HAP-1 (cell line): ENCODE data around the gene UBE2E1.
A peak's percentile ranks its signal among the peaks of the same experiment; 100 is the strongest.
"Not testable (repeated sequence)": the region's sequence is repeated elsewhere in the genome, so short reads cannot be mapped to it uniquely, and the experiment has no call there.

Source experiments
- DNase-seq, 2 experiments: peaks; one replicate each; pipeline ENCODE4 v3.0.0-alpha.2; 2016 to 2020; ENCODE audit warnings: low spot score in 2 of 2
- H3K27me3 ChIP-seq: fragments of 250-450 bp; sonication (Bioruptor Pico); 2 replicates; pipeline ENCODE4 v1.5.1; 2020; ENCODE audit warnings: low read depth, mild to moderate bottlenecking, moderate library complexity
- H3K36me3 ChIP-seq: fragments of 250-450 bp; sonication (Bioruptor Pico); replicated peaks from 2 replicates; pipeline ENCODE4 v1.5.1; 2020; ENCODE audit warnings: mild to moderate bottlenecking
- H3K4me1 ChIP-seq: fragments of 250-450 bp; sonication (Bioruptor Pico); 2 replicates; pipeline ENCODE4 v1.5.1; 2020; ENCODE audit warnings: mild to moderate bottlenecking
- H3K4me3 ChIP-seq: fragments of 250-450 bp; sonication (Bioruptor Pico); 2 replicates; pipeline ENCODE4 v1.5.1; 2020; ENCODE audit warnings: mild to moderate bottlenecking, moderate library complexity
- H3K9me3 ChIP-seq: fragments of 250-450 bp; sonication (Bioruptor Pico); 2 replicates; pipeline ENCODE4 v1.5.1; 2020; ENCODE audit warnings: mild to moderate bottlenecking, moderate library complexity
- in situ Hi-C: fragments of 300-500 bp; cut with MboI; formaldehyde crosslinking; loops from 3 replicates; pipeline ENCODE4 v1.14.3; 2020; ENCODE audit warnings: low sequenced_read_pairs, inconsistent platforms, mixed read lengths

UBE2E1 gene

GRCh38 chr3:23895181-23895580 is 89.4 kb downstream of the UBE2E1 start:
- Histone ChIP-seq H3K9me3 (no peaks in the 10 kb centered on the region), H3K4me1 (peaks cover 5% of the 10 kb centered on the region; the same call in 1 of the 2 replicates), H3K27me3 (no peaks in the 10 kb centered on the region), H3K36me3 (peaks cover 50% of the 10 kb centered on the region), H3K4me3 (no peak overlapping the region)
- DNase-seq = no peak
- in situ Hi-C loops = no loop called here

DNA sequence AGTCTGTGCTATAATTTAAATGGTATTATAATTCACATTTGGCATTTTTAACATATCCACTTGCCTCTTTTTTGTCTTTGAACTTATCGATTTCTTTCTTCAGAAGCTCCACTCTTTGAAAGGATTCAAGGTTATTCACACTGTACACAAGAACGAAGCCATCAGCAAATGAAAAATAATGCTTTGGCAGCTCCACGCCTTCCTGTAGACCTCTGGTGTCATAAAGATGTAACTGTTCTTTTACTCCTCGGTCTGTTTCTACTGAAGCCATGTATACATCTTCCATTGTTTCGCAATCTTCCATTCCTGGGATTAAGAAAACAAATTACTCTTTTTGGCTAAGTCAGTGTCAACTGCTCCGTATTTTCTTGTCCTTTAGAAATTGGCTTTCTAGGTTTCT is 95.0 kb downstream of the UBE2E1 start:
- no peaks in the 10 kb centered on the region for H3K4me1 ChIP-seq
- peaks cover 29% of the 10 kb centered on the region for H3K36me3 ChIP-seq
- H3K4me3 ChIP-seq = no peak overlapping the region
- in situ Hi-C loops = no loop called here
- no peaks in the 10 kb centered on the region for H3K9me3 ChIP-seq
- H3K27me3 ChIP-seq = no peaks in the 10 kb centered on the region
- no peak for DNase-seq

DNA sequence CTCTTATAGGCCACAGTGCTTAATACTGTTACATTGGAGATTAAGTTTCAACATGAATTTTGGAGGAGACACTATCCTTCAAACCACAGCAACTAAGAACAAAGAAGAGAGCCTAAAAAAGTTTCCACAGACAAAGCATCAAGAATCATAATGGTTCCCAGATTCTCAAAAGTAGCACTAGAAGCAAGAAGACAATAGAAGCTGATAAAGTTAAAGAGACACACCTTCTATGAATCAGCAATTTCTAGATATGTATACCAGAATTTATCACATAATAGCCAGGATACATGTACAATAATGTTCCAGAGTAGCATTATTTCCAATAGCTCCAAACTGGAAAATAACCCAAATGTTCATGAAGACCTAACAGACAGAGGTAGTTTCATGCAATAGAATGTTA is 98.8 kb downstream of the UBE2E1 start:
- Histone ChIP-seq H3K9me3 (no peaks in the 10 kb centered on the region), H3K27me3 (no peaks in the 10 kb centered on the region), H3K36me3 (peaks cover 24% of the 10 kb centered on the region), H3K4me1 (no peaks in the 10 kb centered on the region), H3K4me3 (no peak overlapping the region)
- DNase-seq = no peak
- in situ Hi-C loops = no loop called here

DNA sequence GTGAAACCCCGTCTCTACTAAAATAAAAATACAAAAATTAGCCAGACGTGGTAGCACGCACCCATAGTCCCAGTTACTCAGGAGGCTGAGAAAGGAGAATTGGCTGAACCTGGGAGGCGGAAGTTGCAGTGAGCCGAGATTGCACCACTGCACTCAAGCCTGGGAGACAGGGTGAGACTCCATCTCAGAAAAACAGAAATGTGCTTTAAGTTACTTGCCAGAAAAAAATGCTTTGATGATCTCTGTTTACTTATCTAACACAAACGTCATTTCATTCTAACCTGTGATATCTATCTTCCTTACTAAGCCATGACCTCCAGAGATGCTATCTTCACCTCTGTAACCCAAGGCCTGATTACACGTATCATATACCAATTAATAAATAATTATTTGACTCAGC is 103.6 kb downstream of the UBE2E1 start:
- no peaks in the 10 kb centered on the region for H3K9me3 ChIP-seq
- DNase-seq = no peak
- H3K27me3 ChIP-seq = no peaks in the 10 kb centered on the region
- in situ Hi-C loops = no loop called here
- H3K36me3 ChIP-seq = peaks cover 20% of the 10 kb centered on the region
- H3K4me1 ChIP-seq = peaks cover 8% of the 10 kb centered on the region
- no peak overlapping the region for H3K4me3 ChIP-seq

- Histone ChIP-seq H3K4me3 (no peak overlapping the region), H3K9me3 (no peaks in the 10 kb centered on the region), H3K4me1 (peaks cover 12% of the 10 kb centered on the region), H3K27me3 (no peaks in the 10 kb centered on the region), H3K36me3 (peaks cover 20% of the 10 kb centered on the region)
- in situ Hi-C loops = no loop called here
- no peak for DNase-seq
These were observed 105.6 kb downstream of the UBE2E1 start for GRCh38 chr3:23911397-23911796.

DNA sequence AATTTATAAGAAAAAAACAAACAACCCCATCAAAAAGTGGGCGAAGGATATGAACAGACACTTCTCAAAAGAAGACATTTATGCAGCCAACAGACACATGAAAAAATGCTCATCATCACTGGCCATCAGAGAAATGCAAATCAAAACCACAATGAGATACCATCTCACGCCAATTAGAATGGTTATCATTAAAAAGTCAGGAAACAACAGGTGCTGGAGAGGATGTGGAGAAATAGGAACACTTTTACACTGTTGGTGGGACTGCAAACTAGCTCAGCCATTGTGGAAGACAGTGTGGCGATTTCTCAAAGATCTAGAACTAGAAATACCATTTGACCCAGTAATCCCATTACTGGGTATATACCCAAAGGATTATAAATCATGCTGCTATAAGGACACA is 106.6 kb downstream of the UBE2E1 start:
- H3K27me3 ChIP-seq, in situ Hi-C loops, H3K4me3 ChIP-seq, H3K9me3 ChIP-seq, DNase-seq: not testable (repeated sequence)
- Histone ChIP-seq H3K36me3 (peaks cover 23% of the 10 kb centered on the region), H3K4me1 (peaks cover 12% of the 10 kb centered on the region)

GRCh38 chr3:23913182-23913581 is 107.4 kb downstream of the UBE2E1 start:
- Histone ChIP-seq H3K4me1 (peaks cover 12% of the 10 kb centered on the region), H3K36me3 (peaks cover 25% of the 10 kb centered on the region), H3K4me3 (no peak overlapping the region), H3K27me3 (no peaks in the 10 kb centered on the region), H3K9me3 (no peaks in the 10 kb centered on the region)
- DNase-seq = no peak
- in situ Hi-C loops = no loop called here

DNA sequence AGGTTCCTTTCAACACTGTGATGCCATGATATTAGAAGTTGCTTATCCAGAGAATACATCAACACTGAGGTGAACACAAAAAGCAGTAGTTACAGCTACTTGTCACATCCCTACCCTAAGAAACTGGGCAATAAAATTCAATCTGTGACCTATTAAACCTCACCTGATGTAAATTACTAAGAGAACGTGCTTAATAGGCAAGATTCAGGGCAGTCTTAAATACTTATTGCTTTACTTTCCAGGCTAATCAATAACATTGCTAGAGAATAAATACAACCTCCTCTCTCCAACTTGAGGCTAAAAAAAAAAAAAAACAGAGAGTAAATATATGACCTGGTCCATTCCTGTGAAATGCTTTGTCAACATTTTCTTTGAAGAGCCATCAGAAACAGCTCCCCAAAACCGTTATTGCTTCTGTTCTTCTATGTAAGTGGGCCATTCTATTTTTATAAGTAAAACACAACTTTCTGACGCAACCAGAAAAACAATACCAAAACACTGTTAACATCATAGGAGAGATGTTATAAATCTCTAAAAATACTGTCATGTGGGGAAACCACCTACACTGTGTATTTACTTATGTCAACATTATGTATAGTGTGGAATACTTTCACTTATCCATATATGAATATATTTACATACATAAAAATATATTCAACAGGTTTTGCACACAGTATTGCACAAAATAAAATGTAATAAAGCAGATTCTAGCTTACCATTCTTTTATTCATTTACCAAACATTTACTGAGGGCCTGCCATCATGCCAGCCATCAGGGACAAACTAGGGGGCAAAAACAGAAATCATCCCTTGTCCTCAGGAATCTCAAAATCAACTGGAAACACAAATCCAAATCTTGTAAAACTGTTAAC is 108.4 kb downstream of the UBE2E1 start:
- Histone ChIP-seq H3K4me1 (peaks cover 17% of the 10 kb centered on the region), H3K4me3 (no peak overlapping the region), H3K27me3 (no peaks in the 10 kb centered on the region), H3K36me3 (peaks cover 32% of the 10 kb centered on the region), H3K9me3 (no peaks in the 10 kb centered on the region)
- DNase-seq = no peak
- in situ Hi-C loops = no loop called here

DNA sequence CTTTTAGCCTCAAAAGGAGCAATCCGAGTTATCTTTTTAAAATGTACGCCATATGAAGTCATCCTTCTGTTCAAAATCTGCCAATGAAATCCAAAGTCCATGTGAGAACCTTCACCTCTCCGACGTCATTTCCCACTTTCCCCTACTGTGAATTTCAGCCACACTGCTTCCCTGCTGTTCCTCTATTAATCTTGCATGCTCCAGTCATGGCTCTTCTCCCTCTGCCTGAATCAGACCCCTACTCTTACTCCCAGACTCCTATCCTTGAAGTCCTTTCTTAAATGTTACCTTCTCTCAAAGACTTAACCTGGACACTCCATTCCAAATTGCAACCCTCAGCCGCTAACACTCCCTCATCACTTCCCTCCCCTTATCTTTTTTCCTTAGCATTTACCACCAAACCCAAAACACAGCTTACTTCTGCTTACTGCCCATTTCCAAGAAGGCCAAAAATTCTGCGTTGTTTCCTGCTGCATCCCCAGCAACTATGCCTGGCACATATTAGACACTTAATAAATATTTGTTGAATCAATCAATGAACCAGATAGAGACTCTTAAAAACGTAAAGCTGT is 109.9 kb downstream of the UBE2E1 start:
- DNase-seq = peak; percentile 33 to 54
- peaks cover 41% of the 10 kb centered on the region for H3K36me3 ChIP-seq
- in situ Hi-C loops = no loop called here

GRCh38 chr3:23916152-23916885 is 110.6 kb downstream of the UBE2E1 start:
- Histone ChIP-seq H3K4me1 (peaks cover 22% of the 10 kb centered on the region), H3K36me3 (peaks cover 37% of the 10 kb centered on the region), H3K9me3 (no peaks in the 10 kb centered on the region), H3K27me3 (no peaks in the 10 kb centered on the region), H3K4me3 (peak overlapping the region; percentile 99)
- in situ Hi-C loops = no loop called here
- DNase-seq = no peak

More for the DNA sequence above, 109.9 kb downstream of the UBE2E1 start:
- Histone ChIP-seq H3K4me1 (peaks cover 22% of the 10 kb centered on the region), H3K4me3 (peak overlapping the region; percentile 99), H3K27me3 (no peaks in the 10 kb centered on the region), H3K9me3 (no peaks in the 10 kb centered on the region)

GRCh38 chr3:23916886-23917678 is 111.3 kb downstream of the UBE2E1 start, which contains the start of the genes NKIRAS1 and RPL15:
Gene NKIRAS1 (minus strand): TSS chr3:23916990. CDS start chr3:23910904, 6,086 bp downstream.
Gene RPL15 (plus strand): TSS chr3:23917132. CDS start chr3:23917860, 728 bp downstream.
- Histone ChIP-seq H3K4me3 (peak within 1 kb of the TSS; percentile 99), H3K4me1 (peaks cover 22% of the 10 kb centered on the region), H3K27me3 (no peaks in the 10 kb centered on the region), H3K9me3 (no peaks in the 10 kb centered on the region), H3K36me3 (peaks cover 37% of the 10 kb centered on the region)
- in situ Hi-C loops = no loop called here
- DNase-seq = peak; percentile 96 to 99

DNA sequence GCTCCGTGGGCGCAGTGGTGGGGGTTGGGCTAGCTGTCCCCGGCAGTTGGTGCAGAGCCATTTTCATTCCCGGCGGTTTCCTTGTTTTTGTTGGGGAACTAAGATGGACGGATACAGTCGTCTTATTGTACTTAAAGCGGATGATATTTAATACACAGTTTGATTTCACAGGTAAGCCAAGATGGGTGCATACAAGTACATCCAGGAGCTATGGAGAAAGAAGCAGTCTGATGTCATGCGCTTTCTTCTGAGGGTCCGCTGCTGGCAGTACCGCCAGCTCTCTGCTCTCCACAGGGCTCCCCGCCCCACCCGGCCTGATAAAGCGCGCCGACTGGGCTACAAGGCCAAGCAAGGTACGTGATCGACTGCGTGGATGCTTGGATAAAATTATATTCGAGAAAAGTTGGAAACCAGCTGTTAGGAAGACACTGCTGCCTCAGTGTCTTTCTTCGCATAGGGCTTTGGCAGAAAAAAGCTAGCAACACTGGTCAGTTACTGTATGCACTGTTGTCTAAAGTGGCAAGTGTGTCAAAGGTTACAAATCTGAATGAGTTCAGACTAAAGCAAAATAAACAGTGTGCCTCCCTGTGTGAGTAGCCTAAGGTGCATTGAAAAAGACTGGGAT is 112.0 kb downstream of the UBE2E1 start:
- Histone ChIP-seq H3K4me3 (peak overlapping the region; percentile 99), H3K36me3 (peaks cover 37% of the 10 kb centered on the region), H3K4me1 (peaks cover 22% of the 10 kb centered on the region)
- peak in 1 of 2 experiments; percentile 79 for DNase-seq
- H3K27me3 ChIP-seq, H3K9me3 ChIP-seq, in situ Hi-C loops: not testable (repeated sequence)

GRCh38 chr3:23918331-23918730 is 112.6 kb downstream of the UBE2E1 start:
- in situ Hi-C loops, H3K27me3 ChIP-seq, DNase-seq, H3K9me3 ChIP-seq: not testable (repeated sequence)
- H3K4me3 ChIP-seq = peak overlapping the region; percentile 99
- peaks cover 37% of the 10 kb centered on the region for H3K36me3 ChIP-seq
- H3K4me1 ChIP-seq = peaks cover 22% of the 10 kb centered on the region
